A673 (cell line): ENCODE results near the gene HOXC12. TPM values are rescaled to one million over a fixed set of nuclear protein-coding genes. Genes with fewer than 3 reads are reported as not detected.

ENCODE experiments used
- BruUV-seq: library from RNA; stranded (reverse); fragments of 400-500 nt; replicated peaks from 2 replicates; lab custom pipeline; 2021; lab: Mats Ljungman, UMichigan
- CTCF ChIA-PET: fragments of 300-600 bp; sonication (Branson Sonifier 250); formaldehyde crosslinking; loops from one replicate; lab custom pipeline; 2022; ENCODE audit warnings: antibody characterized with exemption; lab: Charles Lee
- POLR2A ChIA-PET: fragments of 300-600 bp; sonication (Branson Sonifier 250); formaldehyde crosslinking; loops from one replicate; lab custom pipeline; 2022; ENCODE audit warnings: antibody characterized with exemption; ENCODE audit not compliant: low non-redundant PET; lab: Charles Lee
- DNase-seq: peaks from one replicate; pipeline ENCODE4 v3.0.0-alpha.2; 2015; ENCODE audit warnings: low spot score
- H3K27ac ChIP-seq: fragments of 200-600 bp; sonication (generic); 2 replicates; pipeline ENCODE4 v1.5.1; 2016; ENCODE audit warnings: mixed run types, low read depth, mild to moderate bottlenecking, mixed read lengths, antibody characterized with exemption, low read length; ENCODE audit not compliant: poor library complexity, severe bottlenecking
- H3K27me3 ChIP-seq: fragments of 200-600 bp; sonication (generic); replicated peaks from 2 replicates; pipeline ENCODE4 v1.6.1; 2017; ENCODE audit warnings: mixed run types, low read depth, mild to moderate bottlenecking, mixed read lengths, antibody characterized with exemption, low read length; ENCODE audit not compliant: insufficient read depth, poor library complexity
- H3K36me3 ChIP-seq: fragments of 200-600 bp; sonication (generic); 2 replicates; pipeline ENCODE4 v1.6.1; 2016; ENCODE audit warnings: mixed run types, mild to moderate bottlenecking, mixed read lengths, antibody characterized with exemption, low read length; ENCODE audit not compliant: insufficient read depth, poor library complexity, severe bottlenecking
- H3K4me1 ChIP-seq: fragments of 200-600 bp; sonication (generic); 2 replicates; pipeline ENCODE4 v1.6.1; 2017; ENCODE audit warnings: mixed run types, mild to moderate bottlenecking, mixed read lengths, antibody characterized with exemption, low read length; ENCODE audit not compliant: insufficient read depth, poor library complexity, severe bottlenecking
- H3K4me3 ChIP-seq: fragments of 200-600 bp; sonication (generic); 2 replicates; pipeline ENCODE4 v1.5.1; 2016; ENCODE audit warnings: low read depth, mixed run types, mild to moderate bottlenecking, mixed read lengths, low read length; ENCODE audit not compliant: poor library complexity, severe bottlenecking
- H3K9me3 ChIP-seq: fragments of 200-600 bp; sonication (generic); 2 replicates; pipeline ENCODE4 v1.6.1; 2016; ENCODE audit warnings: mixed run types, low read depth, mild to moderate bottlenecking, mixed read lengths, antibody characterized with exemption, low read length; ENCODE audit not compliant: poor library complexity, severe bottlenecking
- EZH2 ChIP-seq: fragments of 200-600 bp; sonication (generic); IDR thresholded peaks from 2 replicates; pipeline ENCODE4 v1.6.1; 2017; ENCODE audit warnings: borderline replicate concordance, low read depth, mild to moderate bottlenecking, mixed read lengths, antibody characterized with exemption, low read length; ENCODE audit not compliant: poor library complexity, severe bottlenecking
- intact Hi-C: fragments of 100-400 bp; cut with micrococcal nuclease; formaldehyde crosslinking; loops from one replicate; pipeline ENCODE4 v1.10.0; 2022; ENCODE audit not compliant: unreplicated experiment
- total RNA-seq: library from RNA; stranded (reverse); gene quantifications from 2 replicates; pipeline ENCODE4 v1.2.3, GENCODE V29; 2021
- TF ChIP-seq, protein P1 (sequence below): fragments of 300-800, 200-600 bp; sonication (generic); conservative IDR thresholded peaks from 2 replicates; pipeline ENCODE4 v1.5.1; 2017; ENCODE audit warnings: low read depth, mild to moderate bottlenecking, antibody characterized with exemption, low read length, moderate library complexity, mixed read lengths

HOXC12 gene
- total RNA-seq, 1 experiment from 2014 or later: 4.6 TPM

DNA sequence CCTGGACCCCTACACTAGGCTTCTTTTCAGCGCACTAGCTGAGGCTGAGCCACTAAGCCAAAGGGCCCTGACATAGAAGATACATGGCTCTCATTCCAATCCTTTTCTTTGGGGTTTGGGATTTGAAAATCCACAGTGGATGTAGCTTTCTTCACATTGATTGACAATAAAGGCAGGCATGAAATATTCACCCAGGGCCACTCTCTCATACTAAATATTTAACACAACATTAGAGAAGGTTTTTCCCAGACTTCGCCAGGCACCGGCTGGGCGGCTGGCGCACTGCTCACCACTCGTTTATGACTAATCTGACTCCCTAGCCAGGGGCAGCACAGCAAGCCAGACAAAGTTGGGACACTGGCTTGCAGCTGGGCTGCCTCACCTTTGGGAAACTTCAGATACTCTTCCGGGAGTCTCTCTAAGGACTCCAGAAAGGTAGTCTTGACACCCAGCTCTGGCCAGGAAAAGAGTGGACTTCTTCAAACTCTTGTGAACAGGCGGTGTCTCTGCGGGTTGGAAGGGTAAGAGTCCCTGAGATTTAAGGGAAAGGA, 17.5 kb downstream of the HOXC12 start:
- ChIA-PET CTCF (no interaction called here), POLR2A (no interaction called here)
- TF ChIP-seq, protein P1, sequence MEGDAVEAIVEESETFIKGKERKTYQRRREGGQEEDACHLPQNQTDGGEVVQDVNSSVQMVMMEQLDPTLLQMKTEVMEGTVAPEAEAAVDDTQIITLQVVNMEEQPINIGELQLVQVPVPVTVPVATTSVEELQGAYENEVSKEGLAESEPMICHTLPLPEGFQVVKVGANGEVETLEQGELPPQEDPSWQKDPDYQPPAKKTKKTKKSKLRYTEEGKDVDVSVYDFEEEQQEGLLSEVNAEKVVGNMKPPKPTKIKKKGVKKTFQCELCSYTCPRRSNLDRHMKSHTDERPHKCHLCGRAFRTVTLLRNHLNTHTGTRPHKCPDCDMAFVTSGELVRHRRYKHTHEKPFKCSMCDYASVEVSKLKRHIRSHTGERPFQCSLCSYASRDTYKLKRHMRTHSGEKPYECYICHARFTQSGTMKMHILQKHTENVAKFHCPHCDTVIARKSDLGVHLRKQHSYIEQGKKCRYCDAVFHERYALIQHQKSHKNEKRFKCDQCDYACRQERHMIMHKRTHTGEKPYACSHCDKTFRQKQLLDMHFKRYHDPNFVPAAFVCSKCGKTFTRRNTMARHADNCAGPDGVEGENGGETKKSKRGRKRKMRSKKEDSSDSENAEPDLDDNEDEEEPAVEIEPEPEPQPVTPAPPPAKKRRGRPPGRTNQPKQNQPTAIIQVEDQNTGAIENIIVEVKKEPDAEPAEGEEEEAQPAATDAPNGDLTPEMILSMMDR: no peak
- TF ChIP-seq EZH2: no peak
- BruUV-seq: no TSS peak
- no peak overlapping the region for H3K4me3 ChIP-seq
- H3K27ac ChIP-seq: no peak overlapping the region
- intact Hi-C loops: no loop called here
- H3K36me3 ChIP-seq: no peaks in the 10 kb centered on the region
- no peaks in the 10 kb centered on the region for H3K27me3 ChIP-seq
- H3K4me1 ChIP-seq: peaks cover 37% of the 10 kb centered on the region
- no peak for DNase-seq
- peaks cover 6% of the 10 kb centered on the region for H3K9me3 ChIP-seq

- no peaks in the 10 kb centered on the region for H3K27me3 ChIP-seq
- CTCF ChIA-PET: no interaction called here
- H3K4me3 ChIP-seq: peak within 1 kb of the TSS; percentile 88
- H3K9me3 ChIP-seq: peaks cover 6% of the 10 kb centered on the region
- no peaks in the 10 kb centered on the region for H3K36me3 ChIP-seq
- no TSS peak for BruUV-seq
- no peak for DNase-seq
- H3K27ac ChIP-seq: peak within 1 kb of the TSS; percentile 91
- TF ChIP-seq, protein P1: no peak
- no peak for TF ChIP-seq EZH2
- peaks cover 37% of the 10 kb centered on the region for H3K4me1 ChIP-seq
- POLR2A ChIA-PET: interaction anchor here (0.6 kb wide), 1 partner anchor 241 kb away, joined by 3 read pairs; no protein-coding TSS in a partner anchor
- intact Hi-C loops: no loop called here
Measured at GRCh38 chr12:53972722-53973235, 18.1 kb downstream of the HOXC12 start, which contains the start of gene HOXC11. HOXC11 (plus strand) TSS chr12:53973126; CDS start chr12:53973242, 116 bp downstream.

GRCh38 chr12:53973236-53974042, 18.7 kb downstream of the HOXC12 start:
- no peaks in the 10 kb centered on the region for H3K36me3 ChIP-seq
- peaks cover 6% of the 10 kb centered on the region for H3K9me3 ChIP-seq
- intact Hi-C loops: no loop called here
- DNase-seq: peak; percentile 52
- BruUV-seq: no TSS peak
- H3K27ac ChIP-seq: peak overlapping the region; percentile 91
- H3K4me1 ChIP-seq: peaks cover 35% of the 10 kb centered on the region
- peak overlapping the region; percentile 88 for H3K4me3 ChIP-seq
- POLR2A ChIA-PET: interaction anchor here (0.6 kb wide), 1 partner anchor 240 kb away, joined by 3 read pairs; no protein-coding TSS in a partner anchor
- CTCF ChIA-PET: no interaction called here
- TF ChIP-seq EZH2: no peak
- TF ChIP-seq, protein P1: no peak
- no peaks in the 10 kb centered on the region for H3K27me3 ChIP-seq
